Esophagus muscularis mucosa (tissue), 4 donors: ENCODE results near the gene CTSO. TPM values are rescaled to one million over a fixed set of nuclear protein-coding genes. Genes with fewer than 3 reads are reported as not detected.

Experiments
- DNase-seq: peaks from one replicate; pipeline ENCODE4 v3.0.0-alpha.2; 2017; ENCODE audit errors: extremely low spot score
- H3K27ac ChIP-seq, 4 donors: fragments of 200-600 bp; sonication (generic); replicated peaks in 1 of 4; 1 replicate in 3 of 4; 2 replicates in 1 of 4; pipeline ENCODE4 v1.5.1; 2016 to 2019; ENCODE audit warnings: mild to moderate bottlenecking in 1 of 4
- H3K27me3 ChIP-seq, 4 donors: fragments of 200-600 bp; sonication (generic); one replicate each; pipeline versions ENCODE4 v1.5.1 to v1.6.0; 2016 to 2019
- H3K36me3 ChIP-seq, 4 donors: fragments of 200-600 bp; sonication (generic); one replicate each; pipeline ENCODE4 v1.5.1; 2016 to 2019
- H3K4me1 ChIP-seq, 4 donors: fragments of 200-600 bp; sonication (generic); one replicate each; pipeline ENCODE4 v1.5.1; 2016 to 2019
- H3K4me3 ChIP-seq, 4 donors: fragments of 200-600 bp; sonication (generic); 1 replicate in 2 of 4; 2 replicates in 2 of 4; pipeline ENCODE4 v1.5.1; 2016 to 2019; ENCODE audit warnings: mild to moderate bottlenecking in 4 of 4, moderate library complexity in 1 of 4
- H3K9me3 ChIP-seq, 4 donors: fragments of 200-600 bp; sonication (generic); 1 replicate in 3 of 4; 2 replicates in 1 of 4; pipeline ENCODE4 v1.5.1; 2016 to 2019
- EP300 ChIP-seq: sonication (generic); formaldehyde crosslinking; IDR thresholded peaks from one replicate; pipeline ENCODE4 v1.6.1; 2017; ENCODE audit warnings: antibody characterized with exemption
- POLR2A ChIP-seq: fragments of 450-650 bp; IDR thresholded peaks from one replicate; pipeline ENCODE4 v1.6.1; 2017; ENCODE audit warnings: antibody characterized with exemption, moderate library complexity, mild to moderate bottlenecking, low read depth
- POLR2AphosphoS5 ChIP-seq, 2 donors: sonication (generic); formaldehyde crosslinking; IDR thresholded peaks; one replicate each; pipeline ENCODE4 v1.6.1; 2017; ENCODE audit warnings: antibody characterized with exemption in 2 of 2
- WGBS: methylation state at CpG from one replicate; pipeline ENCODE4 v1.1.5; 2018; 5-methylcytosine and 5-hydroxymethylcytosine counted together
- intact Hi-C: fragments of 100-400 bp; cut with DNase I; formaldehyde crosslinking; loops from one replicate; pipeline ENCODE4 v1.15.1; 2023
- total RNA-seq, 4 donors: library from RNA; depleted of rRNA; stranded (reverse); fragments of >200 nt; gene quantifications; one replicate each; pipeline versions ENCODE4 v1.1.0 to v1.2.1, GENCODE V29; 2016
- TF ChIP-seq, protein P1 (sequence below), 3 experiments: fragments of 200-600 bp in 2 of 3; fragments of 450-650 bp in 1 of 3; sonication (generic) in 2 of 3; IDR thresholded peaks; one replicate each; pipeline ENCODE4 v1.5.1; 2017 to 2019; ENCODE audit warnings: antibody characterized with exemption in 3 of 3, mild to moderate bottlenecking in 2 of 3, moderate library complexity in 1 of 3

CTSO gene
- total RNA-seq, 4 donors from 2014 or later = 18.8 to 22.8 (median 21.3) TPM

GRCh38 chr4:155889946-155890345 lies 63.7 kb downstream of the CTSO start:
- H3K36me3 ChIP-seq = no peaks in the 10 kb centered on the region
- no peaks in the 10 kb centered on the region for H3K9me3 ChIP-seq
- H3K4me1 ChIP-seq = peaks cover 0 to 13% (median 0%) of the 10 kb centered on the region in 4 donors
- TF ChIP-seq POLR2AphosphoS5 (IDR thresholded peaks at IDR 0.05) (no peak), EP300 (no peak), POLR2A (no peak)
- TF ChIP-seq, protein P1, sequence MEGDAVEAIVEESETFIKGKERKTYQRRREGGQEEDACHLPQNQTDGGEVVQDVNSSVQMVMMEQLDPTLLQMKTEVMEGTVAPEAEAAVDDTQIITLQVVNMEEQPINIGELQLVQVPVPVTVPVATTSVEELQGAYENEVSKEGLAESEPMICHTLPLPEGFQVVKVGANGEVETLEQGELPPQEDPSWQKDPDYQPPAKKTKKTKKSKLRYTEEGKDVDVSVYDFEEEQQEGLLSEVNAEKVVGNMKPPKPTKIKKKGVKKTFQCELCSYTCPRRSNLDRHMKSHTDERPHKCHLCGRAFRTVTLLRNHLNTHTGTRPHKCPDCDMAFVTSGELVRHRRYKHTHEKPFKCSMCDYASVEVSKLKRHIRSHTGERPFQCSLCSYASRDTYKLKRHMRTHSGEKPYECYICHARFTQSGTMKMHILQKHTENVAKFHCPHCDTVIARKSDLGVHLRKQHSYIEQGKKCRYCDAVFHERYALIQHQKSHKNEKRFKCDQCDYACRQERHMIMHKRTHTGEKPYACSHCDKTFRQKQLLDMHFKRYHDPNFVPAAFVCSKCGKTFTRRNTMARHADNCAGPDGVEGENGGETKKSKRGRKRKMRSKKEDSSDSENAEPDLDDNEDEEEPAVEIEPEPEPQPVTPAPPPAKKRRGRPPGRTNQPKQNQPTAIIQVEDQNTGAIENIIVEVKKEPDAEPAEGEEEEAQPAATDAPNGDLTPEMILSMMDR (IDR thresholded peaks at IDR 0.05) = no peak
- no peak overlapping the region for H3K4me3 ChIP-seq
- no peak for DNase-seq
- WGBS = 75% methylated on average over 2 of the region's 2 CpGs
- no peaks in the 10 kb centered on the region for H3K27me3 ChIP-seq
- H3K27ac ChIP-seq = no peak overlapping the region
- intact Hi-C loops = no loop called here

DNA sequence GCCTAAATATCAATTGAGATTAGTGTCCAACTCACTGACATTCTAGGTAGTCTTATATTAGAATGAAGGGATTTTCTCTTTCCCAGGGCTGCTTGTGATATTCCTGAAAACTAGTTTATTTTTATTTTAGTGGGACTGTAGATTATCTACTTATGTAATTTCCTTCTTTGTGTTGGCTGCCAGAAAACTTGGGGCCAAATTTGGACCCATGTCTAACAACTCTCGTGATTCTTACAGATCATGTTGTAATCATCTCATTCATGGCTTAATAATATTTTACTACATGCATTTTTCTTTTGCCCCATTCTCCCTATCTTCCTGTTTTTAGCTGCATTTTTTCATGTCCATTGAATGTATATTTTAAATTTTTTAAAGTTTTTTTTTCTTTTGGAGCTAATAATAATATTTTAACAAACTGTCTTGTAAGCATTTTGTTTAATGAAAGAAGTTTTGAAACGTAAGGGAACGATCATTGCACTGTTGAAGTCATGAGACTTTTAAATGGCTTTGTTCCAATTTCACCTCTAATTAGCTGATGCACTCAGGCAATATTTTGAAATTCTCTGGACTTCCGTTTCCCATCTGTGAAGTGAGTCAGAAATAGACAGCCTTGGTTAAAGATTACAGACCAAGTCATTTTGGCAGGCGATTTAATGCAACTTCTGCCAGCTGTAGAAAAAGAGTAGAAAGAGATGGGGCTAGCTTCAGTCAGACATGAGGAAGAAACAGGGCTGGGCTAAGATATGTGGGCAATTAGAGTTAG lies 64.5 kb downstream of the CTSO start:
- WGBS = 22% methylated on average over 5 of the region's 5 CpGs

DNA sequence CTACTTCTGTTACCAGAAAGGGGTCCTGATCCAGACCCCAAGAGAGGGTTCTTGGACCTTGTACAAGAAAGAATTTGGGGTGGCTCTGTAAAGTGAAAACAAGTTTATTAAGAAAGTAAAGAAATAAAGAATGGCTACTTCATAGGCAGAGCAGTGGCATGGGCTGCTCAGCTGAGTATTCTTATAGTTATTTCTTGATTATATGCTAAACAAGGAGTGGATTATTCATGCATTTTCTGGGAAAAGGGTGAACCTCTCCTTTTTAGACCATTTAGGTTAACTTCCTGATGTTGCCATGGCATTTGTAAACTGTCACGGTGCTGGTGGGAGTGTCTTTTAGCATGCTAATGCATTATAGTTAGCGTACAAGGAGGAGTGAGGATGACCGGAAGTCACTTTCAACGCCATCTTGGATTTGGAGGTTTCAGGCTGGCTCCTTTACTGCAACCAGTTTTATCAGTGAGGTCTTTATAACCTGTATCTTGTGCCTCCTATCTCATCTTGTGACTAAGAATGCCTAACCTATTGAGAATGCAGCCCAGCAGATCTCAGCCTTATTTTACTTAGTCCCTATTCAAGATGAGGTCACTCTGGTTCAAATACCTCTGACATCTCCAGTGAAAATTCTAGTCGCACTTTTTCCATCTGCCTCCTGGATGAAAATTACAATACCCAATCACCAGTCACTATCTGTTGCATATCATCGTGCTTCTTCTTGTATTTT lies 65.7 kb downstream of the CTSO start:
- no peak overlapping the region for H3K4me3 ChIP-seq
- peaks cover 0 to 13% (median 0%) of the 10 kb centered on the region in 4 donors for H3K4me1 ChIP-seq
- TF ChIP-seq POLR2AphosphoS5 (IDR thresholded peaks at IDR 0.05) (no peak), POLR2A (no peak), EP300 (no peak)
- TF ChIP-seq, protein P1 (IDR thresholded peaks at IDR 0.05) = no peak
- 75% methylated on average over 5 of the region's 6 CpGs for WGBS
- no peaks in the 10 kb centered on the region for H3K27me3 ChIP-seq
- no peak overlapping the region for H3K27ac ChIP-seq
- DNase-seq = no peak
- intact Hi-C loops = no loop called here
- no peaks in the 10 kb centered on the region for H3K36me3 ChIP-seq
- no peaks in the 10 kb centered on the region for H3K9me3 ChIP-seq

More for the DNA sequence above, 64.5 kb downstream of the CTSO start:
- Histone ChIP-seq H3K9me3 (no peaks in the 10 kb centered on the region), H3K27me3 (no peaks in the 10 kb centered on the region), H3K4me3 (no peak overlapping the region), H3K27ac (no peak overlapping the region), H3K4me1 (peaks cover 0 to 13% (median 0%) of the 10 kb centered on the region in 4 donors), H3K36me3 (no peaks in the 10 kb centered on the region)
- TF ChIP-seq, protein P1 (IDR thresholded peaks at IDR 0.05) = no peak
- TF ChIP-seq EP300 (no peak), POLR2AphosphoS5 (IDR thresholded peaks at IDR 0.05) (no peak), POLR2A (no peak)
- intact Hi-C loops = no loop called here
- DNase-seq = no peak

GRCh38 chr4:155887045-155887444 lies 66.6 kb downstream of the CTSO start:
- no peak for DNase-seq
- Histone ChIP-seq H3K9me3 (no peaks in the 10 kb centered on the region), H3K4me1 (peaks cover 0 to 13% (median 0%) of the 10 kb centered on the region in 4 donors), H3K27me3 (no peaks in the 10 kb centered on the region), H3K36me3 (no peaks in the 10 kb centered on the region), H3K4me3 (no peak overlapping the region), H3K27ac (no peak overlapping the region)
- WGBS = 86% methylated on average over 1 of the region's 1 CpG
- intact Hi-C loops = no loop called here
- no peak for TF ChIP-seq EP300
- TF ChIP-seq, protein P1 (IDR thresholded peaks at IDR 0.05) = no peak
- no peak for TF ChIP-seq POLR2A
- no peak for TF ChIP-seq POLR2AphosphoS5 (IDR thresholded peaks at IDR 0.05)
